ENCODE measurements around the gene SEMA6A. TPM values are rescaled to one million over a fixed set of nuclear protein-coding genes. Genes with fewer than 3 reads are reported as not detected.

The SEMA6A gene
- total and polyA plus RNA-seq, 9 of the 15 experiments (the other 6 are each of a cell fraction or from before 2014, with no cell fraction given): 0.04 to 0.42 (median 0.18) TPM; not detected in 5

GRCh38 chr5:116621599-116621998, 47.0 kb upstream of the SEMA6A start:
- no peak for FAIRE-seq

More at GRCh38 chr5:116621599-116621998, 47.0 kb upstream of the SEMA6A start:
- Histone ChIP-seq H2AFZ (ENCODE audit: low read depth, low read length) (no peak overlapping the region), H3K9me3 (replicated peaks; ENCODE audit: control insufficient read depth, insufficient read depth, low read depth, low read length) (no peaks in the 10 kb centered on the region), H3K4me1 (replicated peaks in 1 of 2; ENCODE audit: control insufficient read depth in 2 of 2, insufficient read depth in 2 of 2, low read length in 2 of 2) (no peaks in the 10 kb centered on the region; a peak in 1 of 5 replicates), H3K4me3 (no peak overlapping the region), H3K9ac (ENCODE audit: insufficient read depth in 1 of 2, low read depth in 2 of 2, low read length in 2 of 2) (no peak overlapping the region), H3K79me2 (ENCODE audit: control insufficient read depth, insufficient read depth, low read length) (no peaks in the 10 kb centered on the region), H3K27me3 (ENCODE audit: control insufficient read depth in 2 of 2, insufficient read depth in 2 of 2, low read length in 2 of 2) (no peaks in the 10 kb centered on the region; a peak in 2 of 5 replicates), H3K36me3 (ENCODE audit: control insufficient read depth, insufficient read depth, low read length) (no peaks in the 10 kb centered on the region), H4K20me1 (replicated peaks; ENCODE audit: control insufficient read depth, insufficient read depth, low read length) (no peaks in the 10 kb centered on the region), H3K4me2 (ENCODE audit: insufficient read depth, low read length) (no peak overlapping the region), H3K9me1 (ENCODE audit: control insufficient read depth, insufficient read depth, low read length) (no peaks in the 10 kb centered on the region), H3K27ac (ENCODE audit: extremely low read depth, low read depth, low read length) (no peak overlapping the region)
- WGBS (ENCODE audit: insufficient coverage, low coverage, missing lambda C conversion rate): 0% methylated on average over 2 of the region's 2 CpGs
- ATAC-seq (no peak), DNase-seq (ENCODE audit: extremely low read depth in 1 of 4, low spot score in 3 of 4) (no peak)
- in situ Hi-C loops (cut with MboI) (no loop called here), intact Hi-C loops (cut with micrococcal nuclease) (no loop called here)
- TF ChIP-seq RERE (CRISPR knock-in tag; IDR thresholded peaks at IDR 0.05; ENCODE audit: borderline replicate concordance) (no peak), SMARCC2 (IDR thresholded peaks at IDR 0.05; ENCODE audit: low read depth) (no peak), PTBP1 (IDR thresholded peaks at IDR 0.05; ENCODE audit: low read depth, low read length) (no peak), BHLHE40 (IDR thresholded peaks at IDR 0.05; ENCODE audit: low read length) (no peak), DACH1 (IDR thresholded peaks at IDR 0.05; ENCODE audit: partially characterized antibody) (no peak), STAT5A (IDR thresholded peaks at IDR 0.05; ENCODE audit: borderline replicate concordance, low read length) (no peak)
- CTCF ChIA-PET (ENCODE audit: low intra/inter-chr PET ratio): no interaction called here
- POLR2A ChIA-PET: interaction anchor here (0.6 kb wide), 1 partner anchor 45 kb away, joined by 3 read pairs; no protein-coding TSS in a partner anchor
- BruUV-seq (replicated peaks): no TSS peak

All from K562 (cell line).